GM19372 (cell line): ENCODE measurements around the gene SULT6B1.

Experiments
- ATAC-seq: cut with Tn5 transposase; IDR thresholded peaks from one replicate; pipeline ENCODE4 v1.9.1; 2021; ENCODE audit warnings: mild to moderate bottlenecking, low read depth, moderate library complexity; ENCODE audit not compliant: unreplicated experiment

The SULT6B1 gene

GRCh38 chr2:37154785-37155184, 33.7 kb downstream of the SULT6B1 start:
- ATAC-seq, result no peak

GRCh38 chr2:37153224-37153623, 35.2 kb downstream of the SULT6B1 start:
- no peak for ATAC-seq

DNA sequence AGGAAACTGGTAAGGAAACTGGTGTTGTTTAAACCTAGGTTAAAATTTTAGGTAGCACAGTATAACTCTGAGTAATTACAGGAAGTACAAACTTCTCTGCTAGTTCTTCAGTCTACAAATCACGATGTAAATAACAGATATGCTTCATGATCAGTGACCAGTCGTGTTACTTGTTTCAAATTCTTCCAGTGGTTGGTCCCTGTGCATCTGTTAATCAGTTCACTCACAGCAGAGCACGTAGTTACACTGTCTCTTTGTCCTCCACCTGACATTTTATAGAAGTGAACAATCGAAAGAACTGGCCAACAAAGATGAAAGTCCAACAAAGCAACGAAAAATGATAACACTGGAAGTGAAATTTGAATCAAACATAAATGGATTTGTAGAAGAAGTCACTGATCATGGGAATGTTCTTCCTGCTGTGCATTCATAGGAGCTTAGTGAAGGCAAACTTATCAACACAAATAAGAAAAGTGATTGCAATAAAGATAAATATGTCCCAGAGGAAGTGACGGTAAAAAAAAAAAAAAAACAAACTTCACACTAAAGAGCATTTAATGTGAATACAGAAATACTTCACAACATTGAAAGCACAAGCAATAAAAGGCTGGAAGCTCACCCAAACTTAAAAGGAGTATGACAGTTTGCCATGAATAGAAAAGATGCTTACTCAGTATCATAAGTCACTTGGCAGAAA, 38.7 kb downstream of the SULT6B1 start:
- ATAC-seq, result no peak

DNA sequence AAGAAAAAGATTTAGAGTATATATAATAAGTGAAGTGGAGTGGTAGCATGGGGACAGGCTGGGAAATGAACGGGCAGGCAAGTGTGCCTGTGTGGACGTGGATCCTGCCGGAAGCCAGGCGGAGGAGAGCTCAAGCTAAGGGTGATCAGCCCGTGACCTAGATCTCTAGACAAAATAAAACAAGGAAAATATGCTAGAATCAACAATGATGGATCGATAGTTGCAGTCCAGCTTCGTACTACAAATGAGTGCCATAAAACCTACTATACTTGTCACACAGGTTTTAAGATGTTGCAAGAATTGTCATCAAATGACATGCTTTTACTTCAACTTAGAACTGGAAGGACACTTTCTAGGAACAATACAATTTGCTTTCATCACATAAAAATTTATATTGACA, 40.1 kb downstream of the SULT6B1 start:
- no peak for ATAC-seq

DNA sequence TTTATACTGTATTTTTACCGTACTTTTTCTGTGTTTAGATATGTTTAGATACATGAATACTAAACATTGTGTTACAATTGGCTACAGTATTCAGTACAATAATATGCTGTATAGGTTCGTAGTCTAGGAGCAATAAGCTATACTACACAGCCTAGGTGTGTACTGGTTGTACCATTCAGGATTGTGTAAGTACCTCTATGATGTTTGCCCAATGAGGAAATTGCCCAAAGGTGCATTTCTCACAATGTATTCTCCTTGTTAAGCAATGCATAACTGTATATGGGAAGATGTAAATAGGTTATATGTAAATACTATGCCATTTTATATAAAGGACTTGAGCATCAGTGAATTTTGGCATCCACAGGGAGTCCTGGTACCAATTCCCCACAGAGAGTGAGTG, 42.4 kb downstream of the SULT6B1 start:
- ATAC-seq, result no peak

- no peak for ATAC-seq
These were observed 44.5 kb downstream of the SULT6B1 start for GRCh38 chr2:37143974-37144373.

DNA sequence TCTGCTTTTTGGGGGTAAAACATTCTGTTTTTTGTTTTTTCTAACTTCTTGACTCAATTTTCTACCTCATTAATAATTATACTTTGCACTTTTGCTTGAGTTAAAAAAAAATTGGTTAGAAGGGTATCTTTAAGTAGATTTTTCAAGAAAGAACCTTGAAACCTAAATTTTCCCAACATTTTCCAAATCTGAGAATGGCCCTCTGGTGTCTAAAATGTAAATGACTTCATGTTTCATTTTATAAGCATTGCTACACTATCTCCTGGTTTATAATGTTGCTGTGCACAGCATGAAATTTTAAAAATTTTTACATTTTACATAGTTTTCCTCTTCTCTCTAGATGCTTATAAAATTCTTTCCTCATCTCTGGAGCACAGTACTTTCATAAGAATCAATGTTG, 45.9 kb downstream of the SULT6B1 start:
- no peak for ATAC-seq

GRCh38 chr2:37132914-37133313, 55.6 kb downstream of the SULT6B1 start:
- no peak for ATAC-seq

DNA sequence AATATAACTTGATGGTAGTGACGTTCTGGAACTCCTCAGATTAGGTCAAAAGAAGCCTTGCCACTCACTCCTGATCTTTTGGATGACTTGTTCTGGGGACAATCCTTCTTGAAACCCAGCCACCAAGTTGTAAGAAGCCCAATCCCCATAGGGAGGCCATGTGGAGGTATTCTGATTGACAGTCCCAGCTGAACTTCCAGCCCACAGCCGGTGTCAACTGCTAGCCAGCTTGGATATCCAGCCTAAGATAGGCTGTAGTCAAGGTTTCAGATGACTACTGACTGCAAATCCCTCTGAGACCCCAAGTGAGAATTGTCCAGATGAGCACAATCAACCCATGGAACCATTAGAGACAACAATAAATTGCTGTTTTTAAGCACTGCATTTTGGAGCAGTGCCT, 63.1 kb downstream of the SULT6B1 start:
- ATAC-seq, result no peak

GRCh38 chr2:37119157-37119556, 69.3 kb downstream of the SULT6B1 start:
- ATAC-seq, result no peak
